CD4-positive, alpha-beta T cell treated with Interleukin-1 beta for 1 hour (primary cell): ENCODE measurements around the gene ESRRB.

Experiments used
- DNase-seq, 2 donors: peaks; one replicate each; pipeline ENCODE4 v3.0.0-alpha.2; 2020 to 2022

The ESRRB gene

DNA sequence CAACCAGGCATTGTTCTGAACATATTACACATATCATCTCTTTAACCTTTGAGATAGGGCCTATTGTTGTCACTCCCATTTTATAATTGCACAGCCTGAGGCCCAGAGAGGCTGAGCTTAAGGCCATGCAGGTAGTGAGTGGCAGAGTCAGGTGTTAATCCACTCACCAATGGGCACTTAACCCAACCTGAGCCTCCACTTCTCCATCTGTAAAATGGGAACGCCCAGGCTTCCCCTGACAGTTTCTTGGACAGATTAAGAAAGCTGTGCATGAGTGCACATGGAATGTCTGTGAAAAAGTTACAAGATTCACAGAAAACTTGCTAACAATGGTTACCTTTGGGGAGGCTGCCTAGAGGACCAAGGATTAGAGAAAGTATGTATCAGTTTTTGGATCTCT, 32.9 kb downstream of the ESRRB start:
- no peak for DNase-seq

DNA sequence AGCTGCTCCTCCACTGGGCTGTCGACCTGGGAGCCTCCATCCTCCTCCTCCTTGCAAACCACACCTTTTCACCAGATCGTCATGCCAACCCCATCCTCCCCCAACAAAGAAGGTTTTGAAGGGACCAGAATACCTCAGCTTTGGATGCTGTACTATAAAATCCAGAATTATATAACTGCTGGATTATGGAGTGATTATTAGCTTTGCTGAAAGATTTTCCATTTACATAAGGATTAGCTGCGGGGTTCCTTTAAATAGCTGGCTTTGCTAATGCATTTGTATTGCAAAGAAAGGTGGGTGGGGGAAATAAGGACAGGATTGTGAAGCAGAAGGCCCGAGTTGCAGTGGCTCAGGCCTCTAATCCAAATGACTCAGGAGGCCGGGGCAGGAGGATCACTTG, 36.6 kb downstream of the ESRRB start:
- no peak for DNase-seq

DNA sequence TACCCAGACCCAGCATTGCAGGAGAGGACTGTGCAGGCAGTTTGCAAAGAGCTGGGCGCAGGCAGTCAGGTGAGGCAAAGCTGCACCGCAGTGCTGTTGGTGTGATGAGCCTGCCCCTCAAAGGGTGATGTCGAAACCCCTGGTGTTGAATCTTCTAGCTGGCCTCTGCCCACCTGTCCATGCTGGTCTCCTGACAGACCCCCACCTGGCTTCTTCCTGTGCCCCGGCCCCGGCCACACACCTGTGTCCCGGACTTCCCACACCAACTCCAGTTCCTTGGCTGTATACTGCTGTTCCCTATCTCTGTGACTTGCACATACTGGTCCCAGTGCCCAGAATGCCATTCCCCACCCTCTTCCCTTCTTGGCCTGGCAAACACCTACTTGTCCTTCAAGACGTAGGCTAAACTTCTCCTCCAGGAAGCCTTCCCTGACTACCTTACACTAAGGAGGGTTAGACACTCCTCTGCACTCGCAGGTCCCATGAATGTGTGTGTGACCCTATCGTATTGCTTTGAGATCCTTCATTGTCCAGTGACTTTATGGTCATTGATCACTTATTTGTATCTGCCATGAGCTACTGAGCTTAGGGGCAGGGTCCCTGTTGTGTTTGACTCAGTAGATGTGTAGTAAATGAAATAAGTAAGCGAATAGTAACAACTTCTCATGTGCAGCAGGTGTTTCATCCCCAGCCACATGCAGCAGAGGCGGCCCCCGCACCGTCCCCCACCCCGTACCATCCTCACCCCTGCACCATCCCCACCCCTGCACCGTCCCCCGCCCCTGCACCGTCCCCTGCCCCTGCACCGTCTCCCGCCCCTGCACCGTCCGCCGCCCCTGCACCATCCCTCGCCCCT, 37.4 kb downstream of the ESRRB start:
- no peak for DNase-seq

DNA sequence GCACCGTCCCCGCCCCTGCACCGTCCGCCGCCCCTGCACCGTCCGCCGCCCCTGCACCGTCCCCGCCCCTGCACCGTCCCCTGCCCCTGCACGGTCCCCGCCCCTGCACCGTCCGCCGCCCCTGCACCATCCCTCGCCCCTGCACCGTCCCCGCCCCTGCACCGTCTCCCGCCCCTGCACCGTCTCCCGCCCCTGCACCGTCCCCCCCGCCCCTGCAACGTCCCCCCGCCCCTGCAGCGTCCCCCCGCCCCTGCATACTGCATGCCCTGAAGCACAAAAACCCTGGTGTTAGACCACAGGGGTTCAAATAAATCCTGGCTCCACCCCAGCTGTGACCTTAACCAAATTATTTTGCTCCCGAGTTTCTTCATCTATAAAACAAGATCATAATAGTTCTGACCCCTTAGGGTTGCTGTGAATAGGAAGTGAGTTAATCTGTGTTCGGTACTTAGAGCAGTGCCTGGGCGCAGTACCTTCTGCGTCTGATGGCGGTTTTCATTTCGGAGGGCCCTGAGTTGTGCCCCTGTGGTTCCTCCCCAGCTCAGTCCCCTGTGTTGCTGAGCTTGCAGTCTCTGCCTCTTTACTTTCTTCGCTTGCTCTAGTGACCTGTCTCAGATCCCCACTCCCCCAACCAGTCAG, 38.1 kb downstream of the ESRRB start:
- no peak for DNase-seq

DNA sequence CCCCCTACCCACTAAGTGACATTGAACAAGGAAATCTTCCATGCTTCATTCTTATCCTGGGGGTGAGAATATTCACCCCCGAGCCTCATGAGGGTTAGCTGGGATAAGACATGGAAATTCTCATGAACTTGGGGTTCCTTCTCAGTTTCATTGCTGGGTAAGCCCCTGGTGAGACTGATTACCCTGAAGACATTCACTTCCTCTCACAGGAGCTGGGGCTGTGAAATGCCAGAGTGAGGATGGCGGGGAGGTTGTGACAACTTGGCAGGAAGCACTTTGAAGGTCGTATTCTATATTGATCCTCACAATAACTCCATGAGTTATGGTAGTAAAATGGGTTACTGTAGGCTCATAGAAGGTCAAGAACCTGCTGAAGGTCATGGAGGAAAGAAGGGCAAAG, 43.5 kb downstream of the ESRRB start:
- DNase-seq = no peak

DNA sequence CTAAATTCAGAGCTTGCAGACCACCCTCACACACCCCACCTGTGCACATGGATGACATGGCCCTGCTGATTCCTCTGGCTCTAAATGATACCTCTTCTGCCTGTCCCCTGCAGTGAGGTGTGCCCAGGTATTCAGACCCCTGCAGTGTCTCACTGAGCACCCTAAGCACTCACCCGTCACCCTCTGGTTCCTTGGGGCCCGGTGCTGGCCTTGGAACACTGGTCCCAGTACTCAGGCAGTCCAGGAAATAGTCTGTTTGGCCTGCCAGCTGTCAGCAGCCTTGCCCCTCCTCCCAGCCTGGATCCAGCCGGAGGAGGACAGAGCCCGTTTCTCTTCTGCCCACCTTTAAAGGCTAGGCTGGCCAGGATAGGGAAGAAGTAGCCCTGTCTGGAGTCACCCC, 44.9 kb downstream of the ESRRB start:
- DNase-seq = no peak

DNA sequence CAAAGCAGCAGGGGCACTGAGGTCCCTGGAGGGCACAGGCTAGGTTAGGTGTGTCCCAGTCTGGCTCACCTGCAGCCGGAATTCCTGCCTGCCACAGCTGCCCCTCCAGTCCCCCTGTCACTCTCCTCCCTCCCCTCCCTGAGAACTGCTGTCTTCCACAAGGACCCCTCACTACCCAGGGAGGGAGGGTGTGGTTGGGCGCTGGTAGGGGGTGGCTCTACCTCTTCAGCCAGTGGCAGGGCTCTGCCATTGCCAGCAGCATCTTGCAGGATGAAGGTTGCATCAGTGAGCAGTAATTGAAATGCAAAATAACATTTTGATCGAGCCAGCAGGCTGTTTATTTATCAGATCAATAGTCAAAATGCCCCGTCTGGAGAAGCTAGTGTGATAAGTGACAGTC, 45.7 kb downstream of the ESRRB start:
- no peak for DNase-seq

DNA sequence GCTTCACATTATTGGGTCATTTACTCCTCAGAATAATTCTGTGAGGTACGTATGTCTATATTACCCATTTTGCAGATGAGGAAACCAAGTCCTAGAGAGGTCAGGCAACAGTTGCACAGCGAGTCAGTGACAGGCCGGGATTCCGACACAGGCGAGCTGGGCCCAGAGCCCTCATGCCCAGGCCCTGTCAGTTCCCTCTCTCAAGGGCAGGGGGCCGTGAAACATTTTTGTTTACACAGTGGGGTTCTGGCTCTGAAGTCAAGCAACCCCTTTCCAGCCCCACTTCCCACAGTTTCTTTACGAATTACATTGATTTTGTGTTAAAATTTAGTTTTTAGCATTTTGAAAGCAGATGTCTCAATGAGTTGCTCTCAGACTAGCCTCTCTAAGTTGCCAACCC, 46.7 kb downstream of the ESRRB start:
- no peak for DNase-seq

DNA sequence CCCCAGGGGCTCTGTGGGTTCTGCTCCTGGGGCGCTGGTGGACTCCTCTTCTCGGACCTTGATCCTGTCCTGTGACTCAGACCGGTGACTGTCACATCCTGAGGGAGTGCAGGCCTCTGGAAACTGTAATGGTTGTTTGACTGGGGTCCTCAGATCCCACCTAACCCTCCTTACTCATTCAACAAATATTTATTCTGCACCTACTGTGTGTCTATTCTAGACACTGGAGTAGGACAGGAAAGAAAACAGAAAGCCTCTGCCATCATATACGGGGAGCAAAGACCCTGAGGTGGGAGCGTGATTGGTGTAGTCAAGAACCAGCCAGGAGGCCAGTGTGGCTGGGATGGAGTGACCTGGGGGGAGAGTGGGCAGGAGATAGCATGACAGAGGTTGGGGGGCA, 47.6 kb downstream of the ESRRB start:
- no peak for DNase-seq

DNA sequence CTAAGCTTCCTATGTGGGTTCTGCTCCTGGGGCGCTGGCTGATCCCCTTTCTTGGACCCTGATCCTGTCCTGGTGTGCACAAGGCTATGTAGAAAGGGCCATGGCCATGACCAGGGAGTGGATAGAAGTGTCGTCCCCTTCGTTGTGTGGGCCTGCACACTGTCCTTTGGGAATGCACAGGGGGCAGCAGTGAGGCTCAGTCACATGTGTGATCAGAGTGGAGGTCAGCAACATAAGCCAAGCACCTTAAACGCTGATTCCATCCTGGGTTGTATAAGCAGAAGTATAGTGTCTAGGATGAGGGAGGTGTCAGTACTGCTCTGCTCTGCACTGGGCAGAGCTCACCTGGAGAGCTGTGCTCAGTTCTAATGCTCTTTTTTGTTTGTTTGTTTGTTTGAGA, 48.4 kb downstream of the ESRRB start:
- no peak for DNase-seq

DNA sequence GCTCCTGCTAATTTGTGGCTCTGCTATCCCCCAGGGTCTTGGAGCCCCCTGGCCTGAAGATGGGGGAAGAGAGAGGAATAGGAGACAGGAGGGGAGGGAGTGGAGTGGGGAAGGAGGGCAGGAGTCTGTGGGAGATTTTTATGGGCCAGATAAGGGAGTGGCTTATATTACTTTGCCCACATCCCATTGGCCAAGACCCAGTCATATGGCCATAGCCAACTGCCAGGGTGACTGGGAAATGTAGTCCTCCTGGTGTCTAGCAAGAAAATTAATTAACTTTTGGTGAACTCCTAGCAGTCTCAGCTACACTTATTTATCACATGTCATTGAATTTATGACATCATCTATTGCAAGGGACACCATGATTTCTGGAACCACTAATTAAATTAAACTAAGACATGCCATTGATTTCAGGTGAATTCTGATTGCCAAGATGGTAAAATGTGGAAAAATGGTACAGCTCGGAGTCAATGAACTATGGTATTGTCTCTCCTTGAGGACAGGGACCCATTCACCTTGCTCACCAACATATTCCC, 50.3 kb downstream of the ESRRB start:
- no peak for DNase-seq

DNA sequence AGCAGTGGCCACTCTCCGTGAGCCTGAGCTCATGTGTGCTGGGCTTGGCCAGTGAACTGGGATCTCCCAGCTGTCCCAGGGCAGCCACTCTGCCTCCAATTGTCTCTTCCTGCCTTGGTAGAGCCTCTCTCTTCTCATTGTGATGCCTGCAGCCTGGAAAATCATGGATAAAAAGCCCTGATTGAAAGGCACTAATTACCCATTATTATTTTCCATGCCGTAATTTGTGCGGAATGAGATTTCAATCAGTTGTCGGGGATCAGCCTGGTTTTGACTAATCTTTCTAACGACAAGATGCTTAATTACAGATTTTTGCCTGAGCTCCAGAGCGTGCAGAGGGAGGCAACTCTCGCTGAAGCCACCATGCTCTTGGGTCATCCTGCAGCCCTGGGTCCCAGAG, 52.7 kb downstream of the ESRRB start:
- DNase-seq = no peak

DNA sequence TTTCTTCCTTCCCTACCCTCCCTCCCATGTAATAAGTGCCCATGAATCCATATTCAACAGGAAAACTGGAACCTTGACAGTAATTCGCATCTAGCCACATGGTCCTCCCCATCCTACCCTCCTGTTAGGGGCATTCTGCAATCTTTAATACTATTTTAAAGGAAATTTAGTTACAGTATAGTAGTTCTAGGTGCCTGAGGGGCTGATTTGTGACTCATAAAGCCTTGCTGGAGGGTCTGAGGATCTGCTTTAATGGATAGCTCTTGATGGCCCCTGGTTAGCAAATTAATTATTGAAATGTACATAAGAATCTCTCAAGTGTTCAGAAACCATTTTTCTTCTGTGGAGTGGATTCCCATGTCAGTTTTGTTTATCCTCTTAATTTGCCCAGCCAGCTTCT, 54.1 kb downstream of the ESRRB start:
- DNase-seq = no peak

DNA sequence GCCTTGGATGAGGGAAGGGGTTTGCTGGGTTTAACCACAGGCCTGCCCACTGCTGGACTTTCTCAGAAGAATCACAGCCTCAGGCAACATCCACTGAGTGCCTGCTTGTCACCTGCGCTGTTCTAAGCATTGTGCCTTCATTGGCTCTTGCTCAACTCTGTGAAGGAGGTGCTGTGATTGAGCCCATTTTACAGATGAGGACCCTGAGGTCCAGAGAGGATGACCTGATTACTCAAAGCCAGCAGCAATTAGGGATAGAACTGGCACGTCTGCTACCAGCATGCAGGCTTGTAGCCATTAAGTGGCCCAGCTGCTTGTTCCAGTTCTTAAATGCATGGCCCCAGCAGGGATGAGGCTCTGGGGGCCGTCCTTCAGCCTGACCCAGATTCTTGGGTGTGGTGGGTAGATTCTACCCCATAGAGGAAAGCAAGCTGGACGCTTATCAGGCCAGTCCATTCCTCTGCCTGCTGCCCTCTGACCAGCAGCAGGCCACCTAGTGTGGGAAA, 54.6 kb downstream of the ESRRB start:
- no peak for DNase-seq

DNA sequence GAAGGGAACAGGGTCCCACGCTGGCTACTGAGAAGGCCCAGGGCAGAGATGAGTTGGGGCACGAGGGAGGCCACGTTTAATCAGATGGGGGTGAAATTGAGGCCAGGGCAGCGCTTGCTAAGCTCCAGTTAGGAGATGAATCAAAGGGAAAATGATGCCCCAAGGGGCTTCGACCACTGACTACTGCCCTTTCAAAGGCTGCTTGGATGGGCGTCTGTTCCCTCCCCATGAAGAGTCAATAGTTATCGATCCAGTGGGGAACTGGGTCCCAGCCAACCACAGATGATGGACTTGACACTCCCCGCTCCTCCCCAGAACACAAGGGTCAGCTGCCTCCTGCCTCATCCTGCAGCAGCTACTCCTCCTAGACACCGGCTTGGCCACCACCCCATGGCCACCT, 55.6 kb downstream of the ESRRB start:
- DNase-seq = no peak

DNA sequence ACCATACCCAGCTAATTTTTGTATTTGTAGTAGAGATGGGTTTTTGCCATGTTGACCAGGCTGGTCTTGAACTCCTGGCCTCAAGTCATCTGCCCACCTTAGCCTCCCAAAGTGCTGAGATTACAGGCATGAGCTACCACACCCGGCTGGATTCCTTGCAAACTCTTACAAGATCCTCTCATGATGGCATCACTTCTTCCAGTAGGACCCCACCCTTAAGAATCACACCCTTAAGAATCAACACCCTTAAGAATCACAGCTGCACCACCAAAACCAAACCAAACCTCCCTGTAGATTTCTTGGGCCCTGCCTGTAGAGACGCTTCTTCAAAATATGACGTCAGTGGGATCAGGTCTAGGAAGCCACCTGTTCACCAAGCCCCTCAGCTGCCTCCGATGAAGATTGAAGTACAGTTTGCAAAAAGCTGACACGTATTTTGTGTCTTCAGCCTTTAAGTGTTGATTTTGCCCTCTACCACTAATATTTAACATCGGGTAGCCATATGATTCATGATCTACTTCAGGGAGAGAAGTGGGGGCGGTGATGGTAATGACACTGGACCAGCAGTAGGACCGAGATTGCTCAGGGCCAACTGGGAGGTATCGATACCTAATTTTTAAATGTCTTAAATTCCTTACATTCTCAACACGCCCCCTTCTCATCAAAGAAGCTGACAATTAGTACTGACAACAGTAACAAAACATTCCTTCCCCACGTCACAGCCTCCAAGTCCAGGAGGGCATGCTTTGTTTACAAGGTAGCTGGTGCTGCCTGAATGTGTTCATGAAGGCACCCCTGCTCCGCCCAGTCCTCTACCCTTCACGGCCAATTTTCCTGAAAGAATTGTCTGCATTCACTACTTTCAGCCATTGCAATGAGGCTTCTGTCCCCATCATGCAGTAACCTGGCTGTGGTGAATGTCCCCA, 57.2 kb downstream of the ESRRB start:
- DNase-seq = no peak

DNA sequence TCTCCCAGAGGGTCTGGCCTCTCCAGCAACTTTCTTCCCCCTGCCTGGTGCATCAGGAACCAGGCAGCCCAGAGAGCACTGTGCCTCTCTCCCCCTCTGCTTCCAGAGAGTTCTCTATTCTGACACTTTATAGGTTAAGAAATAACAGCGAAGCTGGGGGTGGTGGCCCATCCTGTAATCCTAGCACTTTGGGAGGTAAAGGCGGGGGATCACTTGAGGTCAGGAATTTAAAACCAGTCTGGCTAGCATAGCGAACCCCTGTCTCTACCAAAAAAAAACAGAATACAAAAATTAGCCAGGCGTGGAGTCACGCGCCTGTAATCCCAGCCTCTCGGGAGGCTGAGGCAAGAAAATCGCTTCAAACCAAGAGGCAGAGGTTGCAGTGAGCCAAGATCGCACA, 58.3 kb downstream of the ESRRB start:
- DNase-seq = no peak

DNA sequence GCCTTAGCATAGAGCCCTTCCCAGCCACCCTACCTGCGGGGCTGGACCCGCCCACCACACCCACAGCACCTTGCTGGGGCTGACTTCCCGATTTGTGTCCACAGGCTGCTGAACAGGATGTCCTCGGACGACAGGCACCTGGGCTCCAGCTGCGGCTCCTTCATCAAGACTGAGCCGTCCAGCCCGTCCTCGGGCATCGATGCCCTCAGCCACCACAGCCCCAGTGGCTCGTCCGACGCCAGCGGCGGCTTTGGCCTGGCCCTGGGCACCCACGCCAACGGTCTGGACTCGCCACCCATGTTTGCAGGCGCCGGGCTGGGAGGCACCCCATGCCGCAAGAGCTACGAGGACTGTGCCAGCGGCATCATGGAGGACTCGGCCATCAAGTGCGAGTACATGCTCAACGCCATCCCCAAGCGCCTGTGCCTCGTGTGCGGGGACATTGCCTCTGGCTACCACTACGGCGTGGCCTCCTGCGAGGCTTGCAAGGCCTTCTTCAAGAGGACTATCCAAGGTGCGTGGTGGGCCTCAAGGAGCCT, 63.4 kb downstream of the ESRRB start:
- no peak for DNase-seq

DNA sequence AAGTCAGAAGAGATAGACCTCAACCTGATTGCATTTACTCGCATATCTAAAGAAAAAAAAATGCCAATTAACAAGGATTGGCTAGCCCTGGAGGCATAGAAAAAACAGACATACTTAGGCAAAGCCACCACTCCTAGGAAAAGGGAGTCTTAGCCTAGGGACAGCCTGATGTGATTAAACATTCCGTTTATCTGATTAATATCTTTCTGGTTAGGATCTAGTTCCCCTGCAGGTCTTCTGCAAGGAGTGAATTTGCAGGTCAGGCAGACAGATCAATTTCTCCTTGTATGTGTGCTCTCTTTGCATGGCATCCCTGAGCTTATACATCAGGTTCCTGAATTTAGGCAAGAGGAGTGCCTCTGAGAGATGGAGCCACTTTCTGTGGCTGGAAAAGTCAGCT, 70.5 kb downstream of the ESRRB start:
- no peak for DNase-seq

DNA sequence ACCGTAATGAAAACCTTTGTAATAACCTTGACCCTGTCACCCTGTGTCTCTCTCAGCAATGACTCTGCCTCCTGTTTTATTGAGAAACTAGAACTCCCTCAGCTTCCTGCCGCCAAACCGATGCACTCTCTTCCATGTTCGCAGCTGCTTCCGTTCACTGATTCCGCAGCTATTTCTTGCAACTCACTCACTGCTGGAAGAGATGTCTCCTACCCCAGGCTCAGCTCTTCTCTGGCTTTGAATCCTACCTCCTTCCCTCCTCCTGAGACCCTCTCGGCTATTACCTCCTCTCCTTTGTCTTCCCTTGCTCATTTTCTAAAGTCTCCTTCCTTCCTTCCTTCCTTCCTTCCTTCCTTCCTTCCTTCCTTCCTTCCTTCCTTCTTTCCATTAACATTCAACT, 71.0 kb downstream of the ESRRB start:
- no peak for DNase-seq

DNA sequence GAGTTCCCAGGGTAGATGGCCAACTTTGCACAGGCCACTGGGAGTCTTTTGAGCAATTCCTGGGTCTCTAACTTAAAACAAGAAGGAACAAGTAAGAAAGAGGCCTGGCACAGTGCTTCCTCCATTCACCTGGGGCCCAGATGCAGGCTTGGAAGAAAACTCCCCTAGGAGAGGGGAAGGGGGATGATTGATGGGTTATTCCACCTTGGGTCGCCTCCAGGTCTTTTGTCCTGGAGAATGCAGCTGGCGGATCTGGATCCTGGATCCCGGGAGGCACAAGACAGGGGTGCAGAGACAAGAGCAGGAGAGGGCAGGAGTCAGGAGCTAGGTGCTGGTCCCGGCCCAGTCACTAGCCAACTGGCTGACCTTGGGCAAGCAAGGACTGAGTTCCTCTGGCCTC, 74.5 kb downstream of the ESRRB start:
- DNase-seq = no peak

DNA sequence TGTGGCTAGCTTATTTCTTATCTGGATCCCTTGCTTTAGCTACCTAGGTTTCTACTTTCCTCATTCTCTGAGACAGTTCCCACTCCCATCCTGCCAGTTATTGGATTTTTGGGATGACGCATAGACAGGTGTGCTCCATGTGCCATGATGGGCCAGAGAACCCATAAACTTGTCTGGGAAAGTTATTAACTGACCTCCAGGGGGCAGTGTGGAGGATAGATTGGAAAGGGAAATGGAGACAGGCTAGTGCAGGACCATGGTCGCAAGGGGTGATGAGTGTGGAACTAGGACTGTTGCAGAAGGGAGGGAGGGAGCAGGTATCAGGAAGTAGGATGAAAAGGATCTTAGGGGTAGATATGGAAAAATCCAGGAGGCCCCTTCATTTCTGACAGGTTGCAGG, 80.3 kb downstream of the ESRRB start:
- DNase-seq = peak in 1 of 2 donors; percentile 13
